HepG2 (cell line): ENCODE results near the gene BMF. TPM values are rescaled to one million over a fixed set of nuclear protein-coding genes. Genes with fewer than 3 reads are reported as not detected.

Source experiments
- AFF4 ChIP-seq: sonication (generic); formaldehyde crosslinking; IDR thresholded peaks from 2 replicates; pipeline ENCODE4 v1.4.0; 2020; ENCODE audit warnings: missing genetic modification reagents
- ARID2 ChIP-seq: sonication (generic); formaldehyde crosslinking; IDR thresholded peaks from 2 replicates; pipeline ENCODE4 v1.8.1; 2022; ENCODE audit warnings: mild to moderate bottlenecking, missing genetic modification reagents, borderline replicate concordance
- FOXP1 ChIP-seq, 2 experiments: fragments of 450-650 bp in 1 of 2; IDR thresholded peaks; 2 replicates each; pipeline ENCODE4 v1.6.1; 2017 to 2018; ENCODE audit warnings: antibody characterized with exemption in 1 of 2
- HMGXB4 ChIP-seq, 2 experiments: sonication (generic) in 1 of 2; formaldehyde crosslinking in 1 of 2; IDR thresholded peaks; 2 replicates each; pipeline versions ENCODE4 v1.4.0 to v1.6.1; 2018 to 2020; ENCODE audit warnings: missing genetic modification reagents in 2 of 2, borderline replicate concordance in 1 of 2, low read depth in 1 of 2, mild to moderate bottlenecking in 1 of 2, missing biosample characterization in 1 of 2
- KAT8 ChIP-seq: IDR thresholded peaks from 2 replicates; pipeline ENCODE4 v1.6.1; 2016; ENCODE audit warnings: missing genetic modification reagents, missing compliant biosample characterization
- KLF16 ChIP-seq, 2 experiments: sonication (generic) in 1 of 2; formaldehyde crosslinking in 1 of 2; IDR thresholded peaks; 2 replicates each; pipeline versions ENCODE4 v1.6.1 to v1.8.0; 2016 to 2023; ENCODE audit warnings: missing genetic modification reagents in 2 of 2, missing compliant biosample characterization in 1 of 2
- MIXL1 ChIP-seq: IDR thresholded peaks from 2 replicates; pipeline ENCODE4 v1.6.1; 2016
- PAXIP1 ChIP-seq: sonication (generic); formaldehyde crosslinking; conservative IDR thresholded peaks from 2 replicates; pipeline ENCODE4 v1.4.0; 2020; ENCODE audit warnings: mild to moderate bottlenecking, missing genetic modification reagents, moderate library complexity
- PITX1 ChIP-seq: sonication (generic); formaldehyde crosslinking; IDR thresholded peaks from 2 replicates; pipeline ENCODE4 v1.5.1; 2020; ENCODE audit warnings: mild to moderate bottlenecking, missing genetic modification reagents
- SKI ChIP-seq: fragments of 450-650 bp; IDR thresholded peaks from one replicate; pipeline ENCODE4 v1.6.1; 2018; ENCODE audit warnings: mild to moderate bottlenecking; ENCODE audit not compliant: partially characterized antibody
- THAP11 ChIP-seq: IDR thresholded peaks from 2 replicates; pipeline ENCODE4 v1.6.1; 2016; ENCODE audit warnings: missing biosample characterization, missing genetic modification reagents
- ZFP90 ChIP-seq: sonication (generic); formaldehyde crosslinking; IDR thresholded peaks from 2 replicates; pipeline ENCODE4 v1.8.0; 2022; ENCODE audit warnings: missing genetic modification reagents, mild to moderate bottlenecking, inconsistent platforms, borderline replicate concordance
- ZGPAT ChIP-seq: IDR thresholded peaks from 2 replicates; pipeline ENCODE4 v1.6.1; 2016; ENCODE audit warnings: mild to moderate bottlenecking
- ZNF326 ChIP-seq: sonication (generic); formaldehyde crosslinking; IDR thresholded peaks from 2 replicates; pipeline ENCODE4 v1.4.0; 2020; ENCODE audit warnings: missing genetic modification reagents, borderline replicate concordance
- ZNF550 ChIP-seq: sonication (generic); formaldehyde crosslinking; IDR thresholded peaks from 2 replicates; pipeline ENCODE4 v1.4.0; 2020; ENCODE audit warnings: mild to moderate bottlenecking, missing genetic modification reagents, borderline replicate concordance
- ZNF644 ChIP-seq: IDR thresholded peaks from 2 replicates; pipeline ENCODE4 v1.6.1; 2016; ENCODE audit warnings: low read depth
- polyA plus RNA-seq, 8 experiments: library from polyadenylated mRNA; depleted of rRNA in 3 of 8; stranded (reverse) in 7 of 8; unstranded in 1 of 8; fragments of >200 nt; fragmentation: Illumina TruSeq in 4 of 8; extraction: Trizol in 4 of 8; gene quantifications; 2 replicates each; pipeline versions ENCODE4 v1.2.1 to v1.2.3, GENCODE V29; 2011 to 2016; ENCODE audit warnings: low read depth in 4 of 8, missing spikeins in 1 of 8, mixed read lengths in 1 of 8; ENCODE audit not compliant: insufficient read depth in 1 of 8
- total RNA-seq, 5 experiments: library from RNA; depleted of rRNA; stranded (reverse); fragments of >200 nt; fragmentation: Illumina TruSeq; extraction: Trizol; gene quantifications; 2 replicates each; pipeline ENCODE4 v1.2.3, GENCODE V29; 2016; ENCODE audit warnings: low read depth in 1 of 5

The BMF gene
- total and polyA plus RNA-seq, 2 of the 13 experiments (the other 11 are each of a cell fraction or from before 2014, with no cell fraction given) = 8.7 to 15.9 TPM

GRCh38 chr15:40106203-40107161, 2.2 kb downstream of the BMF start (continued):
- 0 out of 4 replicates have a peak, but pooled peaks of 1 of the 2 experiments have one; percentile 33 for TF ChIP-seq HMGXB4 (CRISPR knock-in tag; IDR thresholded peaks at IDR 0.05; ENCODE audit: borderline replicate concordance in 1 of 2, low read depth in 1 of 2)
- TF ChIP-seq KLF16 (CRISPR knock-in tag; IDR thresholded peaks at IDR 0.05) = peak in 1 of 2 experiments; percentile 67; a peak in 1 of 4 replicates
- TF ChIP-seq THAP11 (CRISPR knock-in tag) = peak; percentile 73
- 0 out of 2 replicates have a peak, but pooled peaks have one; percentile 15 for TF ChIP-seq AFF4
- 0 out of 2 replicates have a peak, but pooled peaks have one; percentile 35 for TF ChIP-seq MIXL1 (CRISPR knock-in tag)
- peak; percentile 53; the same call in 1 of the 2 replicates for TF ChIP-seq ZFP90 (CRISPR knock-in tag)
- TF ChIP-seq ZGPAT (CRISPR knock-in tag) = peak; percentile 51; the same call in 1 of the 2 replicates
- TF ChIP-seq FOXP1 (IDR thresholded peaks at IDR 0.05) = no peak
- TF ChIP-seq FOXP1 (CRISPR knock-in tag; IDR thresholded peaks at IDR 0.05) = peak; percentile 74
- no peak for TF ChIP-seq ZNF326
- no peak for TF ChIP-seq ZNF550 (CRISPR knock-in tag)
- TF ChIP-seq ARID2 (CRISPR knock-in tag) = 0 out of 2 replicates have a peak, but pooled peaks have one; percentile 60
- peak; percentile 72 for TF ChIP-seq PITX1 (CRISPR knock-in tag)
- peak; percentile 65; the same call in 1 of the 2 replicates for TF ChIP-seq ZNF644
- peak; percentile 15 for TF ChIP-seq SKI
- peak; percentile 46; the same call in 1 of the 2 replicates for TF ChIP-seq KAT8 (CRISPR knock-in tag)
- peak; percentile 47; the same call in 1 of the 2 replicates for TF ChIP-seq PAXIP1
